HG02870 (cell line): ENCODE results near the gene TRIM71.
"Not testable (repeated sequence)": the region's sequence is repeated elsewhere in the genome, so short reads cannot be mapped to it uniquely, and the experiment has no call there.

ENCODE experiments used
- ATAC-seq: cut with Tn5 transposase; IDR thresholded peaks from one replicate; pipeline ENCODE4 v1.9.1; 2021; ENCODE audit warnings: mild to moderate bottlenecking, moderate library complexity; ENCODE audit not compliant: unreplicated experiment

Gene TRIM71

GRCh38 chr3:32819551-32820348, 2.0 kb downstream of the TRIM71 start:
- ATAC-seq = no peak

- no peak for ATAC-seq
Measured at GRCh38 chr3:32820430-32820829, 2.6 kb downstream of the TRIM71 start.

- no peak for ATAC-seq
Measured at GRCh38 chr3:32820971-32821685, 3.3 kb downstream of the TRIM71 start.

GRCh38 chr3:32821686-32822296, 4.0 kb downstream of the TRIM71 start:
- no peak for ATAC-seq

GRCh38 chr3:32822609-32823498, 5.1 kb downstream of the TRIM71 start:
- ATAC-seq = no peak

- not testable (repeated sequence) for ATAC-seq
Measured at GRCh38 chr3:32823641-32824184, 5.9 kb downstream of the TRIM71 start.

- ATAC-seq = no peak
Measured at GRCh38 chr3:32825601-32826375, 8.0 kb downstream of the TRIM71 start.

- no peak for ATAC-seq
Measured at GRCh38 chr3:32831062-32831461, 13.3 kb downstream of the TRIM71 start.

- no peak for ATAC-seq
Measured at GRCh38 chr3:32831791-32832190, 14.0 kb downstream of the TRIM71 start.

GRCh38 chr3:32832193-32832592, 14.4 kb downstream of the TRIM71 start:
- ATAC-seq = no peak

- ATAC-seq = no peak
Measured at GRCh38 chr3:32835049-32835371, 17.2 kb downstream of the TRIM71 start.

- ATAC-seq = no peak
Measured at GRCh38 chr3:32835961-32836360, 18.2 kb downstream of the TRIM71 start.

GRCh38 chr3:32836601-32837000, 18.8 kb downstream of the TRIM71 start:
- ATAC-seq = no peak

- ATAC-seq = no peak
Measured at GRCh38 chr3:32837366-32837765, 19.6 kb downstream of the TRIM71 start.

- ATAC-seq = no peak
Measured at GRCh38 chr3:32837789-32838188, 20.0 kb downstream of the TRIM71 start.

GRCh38 chr3:32839714-32840085, 21.9 kb downstream of the TRIM71 start:
- no peak for ATAC-seq

GRCh38 chr3:32840086-32840841, 22.5 kb downstream of the TRIM71 start:
- no peak for ATAC-seq

GRCh38 chr3:32841341-32841740, 23.5 kb downstream of the TRIM71 start:
- no peak for ATAC-seq

- no peak for ATAC-seq
Measured at GRCh38 chr3:32841867-32842470, 24.2 kb downstream of the TRIM71 start.
